Esophagus (tissue), 2 donors: ENCODE results near the gene HBEGF. TPM values are rescaled to one million over a fixed set of nuclear protein-coding genes. Genes with fewer than 3 reads are reported as not detected.
A peak's percentile ranks its signal among the peaks of the same experiment; 100 is the strongest.

Experiments
- H3K27ac ChIP-seq, 2 donors: one replicate each; pipeline ENCODE4 v1.5.1; 2013; ENCODE audit warnings: low read depth in 2 of 2, mild to moderate bottlenecking in 2 of 2, inconsistent platforms in 1 of 2, low read length in 1 of 2, moderate library complexity in 1 of 2
- H3K27me3 ChIP-seq, 2 donors: one replicate each; pipeline ENCODE4 v1.6.1; 2013; ENCODE audit warnings: low read length in 2 of 2, control low read depth in 1 of 2, mild to moderate bottlenecking in 1 of 2; ENCODE audit not compliant: insufficient read depth in 2 of 2, control insufficient read depth in 1 of 2
- H3K36me3 ChIP-seq, 2 donors: one replicate each; pipeline ENCODE4 v1.6.1; 2013; ENCODE audit warnings: low read length in 1 of 2; ENCODE audit not compliant: control insufficient read depth in 2 of 2, insufficient read depth in 2 of 2
- H3K4me1 ChIP-seq, 2 donors: one replicate each; pipeline ENCODE4 v1.6.1; 2013; ENCODE audit warnings: low read length in 1 of 2; ENCODE audit not compliant: control insufficient read depth in 2 of 2, insufficient read depth in 2 of 2
- H3K4me3 ChIP-seq, 2 donors: one replicate each; pipeline ENCODE4 v1.5.1; 2013; ENCODE audit warnings: low read length in 2 of 2, mild to moderate bottlenecking in 2 of 2, low read depth in 1 of 2, moderate library complexity in 1 of 2
- H3K9me3 ChIP-seq, 2 donors: one replicate each; pipeline ENCODE4 v1.6.1; 2013; ENCODE audit warnings: mild to moderate bottlenecking in 2 of 2, low read depth in 1 of 2, low read length in 1 of 2, moderate library complexity in 1 of 2; ENCODE audit not compliant: control insufficient read depth in 2 of 2, insufficient read depth in 1 of 2
- WGBS, 2 donors: extraction: QIAGEN DNeasy Blood & Tissue Kit; methylation state at CpG; one replicate each; pipeline ENCODE4 v1.1.7; 2013; 5-methylcytosine and 5-hydroxymethylcytosine counted together
- polyA plus RNA-seq, 2 donors: library from polyadenylated mRNA; stranded (reverse); fragments of 200-250 nt; gene quantifications; one replicate each; pipeline ENCODE4 v1.2.3, GENCODE V29; 2013
- donor health status: healthy with polysubstance abuse.
- donor health status: Bipolar disorder and iron deficiency.

The HBEGF gene
- polyA plus RNA-seq, 2 donors: 9.3 to 23.5 TPM

- no peak overlapping the region for H3K27ac ChIP-seq
- H3K4me1 ChIP-seq: peaks cover 3 to 13% of the 10 kb centered on the region in 2 donors
- WGBS, 2 donors: 55 to 57% methylated on average over 2 of the region's 2 CpGs
- H3K9me3 ChIP-seq: no peaks in the 10 kb centered on the region
- H3K36me3 ChIP-seq: peaks cover 0 to 4% of the 10 kb centered on the region in 2 donors
- H3K4me3 ChIP-seq: no peak overlapping the region
- H3K27me3 ChIP-seq: no peaks in the 10 kb centered on the region
Measured at GRCh38 chr5:140327589-140327988, 18.8 kb downstream of the HBEGF start.

GRCh38 chr5:140325486-140325885, 20.9 kb downstream of the HBEGF start:
- Histone ChIP-seq H3K4me1 (peaks cover 3 to 13% of the 10 kb centered on the region in 2 donors), H3K4me3 (no peak overlapping the region), H3K27ac (no peak overlapping the region), H3K27me3 (no peaks in the 10 kb centered on the region), H3K9me3 (no peaks in the 10 kb centered on the region), H3K36me3 (no peaks in the 10 kb centered on the region)
- WGBS, 2 donors: 90 to 93% methylated on average over 3 of the region's 3 CpGs

GRCh38 chr5:140324617-140325241, 21.7 kb downstream of the HBEGF start:
- Histone ChIP-seq H3K27me3 (no peaks in the 10 kb centered on the region), H3K36me3 (no peaks in the 10 kb centered on the region), H3K4me1 (peaks cover 3 to 13% of the 10 kb centered on the region in 2 donors), H3K4me3 (no peak overlapping the region), H3K9me3 (no peaks in the 10 kb centered on the region), H3K27ac (no peak overlapping the region)
- 27 to 34% methylated on average over 1 of the region's 1 CpG for WGBS, 2 donors

DNA sequence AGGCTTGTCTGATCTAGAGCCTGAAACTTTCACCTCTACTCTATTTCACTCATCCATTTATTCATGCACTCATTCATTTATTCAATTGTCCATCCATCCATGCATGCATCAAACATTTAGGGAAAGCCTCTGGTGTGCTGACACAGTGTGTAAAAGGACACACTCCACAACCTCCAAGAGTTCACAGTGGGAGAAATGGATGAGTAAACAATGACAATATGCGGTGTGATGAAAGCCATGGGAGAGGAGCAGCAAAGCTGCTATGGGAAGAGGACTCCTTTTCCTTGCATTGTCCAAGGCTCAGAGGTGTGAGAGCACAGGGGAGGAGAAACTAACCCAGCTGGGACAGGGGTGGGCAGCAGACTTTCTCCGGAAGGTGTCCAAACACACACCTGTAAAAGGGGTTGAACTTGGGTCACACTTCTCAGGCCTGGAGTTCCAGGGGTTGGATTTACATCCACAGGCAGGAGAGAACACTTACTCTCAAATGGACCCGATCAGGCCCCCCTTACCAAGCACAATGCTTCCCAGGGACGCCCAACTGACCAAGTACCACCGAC, 22.3 kb downstream of the HBEGF start:
- H3K27me3 ChIP-seq: no peaks in the 10 kb centered on the region
- WGBS, 2 donors: 61 to 75% methylated on average over 5 of the region's 5 CpGs

DNA sequence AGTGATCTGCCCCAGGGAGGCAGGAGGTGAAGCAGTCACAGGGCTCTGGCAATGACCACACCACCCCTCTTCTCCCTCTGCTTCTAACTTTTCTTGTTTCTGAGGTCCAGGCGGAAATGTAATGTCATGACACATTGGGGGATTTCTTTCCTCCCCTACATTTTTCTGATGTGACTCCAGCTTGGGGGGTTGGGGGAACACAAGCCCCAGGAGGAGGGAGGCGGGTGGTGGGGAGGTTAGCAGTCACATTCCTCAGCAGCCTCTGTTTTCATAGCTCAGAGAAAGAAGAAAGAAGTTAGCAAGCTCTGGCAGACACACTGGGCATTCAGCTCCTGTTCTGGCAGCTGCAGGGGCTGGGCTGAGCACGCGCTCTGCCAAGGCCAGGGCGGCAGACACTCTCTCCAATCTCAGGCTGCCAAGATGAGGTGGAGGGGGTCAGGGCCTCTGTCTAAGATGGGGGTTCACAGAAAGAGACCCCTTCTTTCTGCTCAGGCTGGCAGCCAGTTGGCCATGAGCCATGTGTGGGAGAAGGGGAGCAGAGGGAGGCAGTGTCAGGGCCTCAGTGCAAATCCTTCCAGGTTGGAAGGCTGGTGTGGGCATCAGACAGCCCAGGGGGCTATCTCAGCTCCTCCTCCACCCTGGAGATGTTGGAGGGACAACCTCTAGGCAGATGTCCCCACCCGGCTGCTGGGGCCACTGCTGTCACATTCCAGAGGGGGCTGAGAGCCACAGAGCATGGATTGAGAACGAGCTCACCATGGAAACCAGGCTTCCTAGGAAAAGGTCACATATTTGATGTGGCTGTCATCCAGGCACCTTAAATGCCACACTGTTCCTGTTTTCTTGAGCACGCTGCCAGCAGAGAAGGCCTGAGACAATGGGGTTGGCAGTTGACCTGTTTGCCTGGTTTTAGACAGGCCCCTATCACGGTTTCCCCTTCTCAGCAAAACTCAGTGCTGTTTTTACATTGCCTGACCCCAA, 23.4 kb downstream of the HBEGF start:
- H3K36me3 ChIP-seq: no peaks in the 10 kb centered on the region
- H3K27ac ChIP-seq: peak overlapping the region; percentile 60 to 69
- no peak overlapping the region for H3K4me3 ChIP-seq
- WGBS, 2 donors: 25 to 30% methylated on average over 9 of the region's 9 CpGs
- no peaks in the 10 kb centered on the region for H3K9me3 ChIP-seq
- no peaks in the 10 kb centered on the region for H3K27me3 ChIP-seq
- H3K4me1 ChIP-seq: peaks cover 3 to 16% of the 10 kb centered on the region in 2 donors

More for the DNA sequence above, 22.3 kb downstream of the HBEGF start:
- no peaks in the 10 kb centered on the region for H3K36me3 ChIP-seq
- H3K9me3 ChIP-seq: no peaks in the 10 kb centered on the region
- H3K4me1 ChIP-seq: peaks cover 3 to 13% of the 10 kb centered on the region in 2 donors
- H3K27ac ChIP-seq: peak overlapping the region; percentile 25 to 54
- H3K4me3 ChIP-seq: no peak overlapping the region

DNA sequence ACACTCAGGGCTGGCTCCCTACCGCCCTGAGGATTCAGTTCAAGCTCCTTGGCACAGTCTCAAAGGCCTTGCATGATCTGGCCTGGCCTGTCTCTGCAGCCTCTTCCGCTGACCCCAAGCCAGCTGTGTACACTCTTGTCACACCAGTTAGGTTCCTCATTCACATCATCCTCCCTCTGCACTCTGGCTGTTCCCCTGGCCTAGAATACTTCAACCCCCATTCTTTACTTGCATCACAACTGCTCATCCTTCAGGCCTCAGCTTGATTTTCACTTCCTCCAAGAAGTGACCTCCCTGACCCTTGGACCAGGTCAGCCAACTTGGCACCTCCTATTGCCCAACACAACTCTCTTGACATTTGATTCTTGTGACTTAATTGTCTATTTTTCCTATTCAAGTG, 24.6 kb downstream of the HBEGF start:
- no peak overlapping the region for H3K4me3 ChIP-seq
- H3K36me3 ChIP-seq: no peaks in the 10 kb centered on the region
- H3K4me1 ChIP-seq: peaks cover 3 to 16% of the 10 kb centered on the region in 2 donors
- no peak overlapping the region for H3K27ac ChIP-seq
- no peaks in the 10 kb centered on the region for H3K27me3 ChIP-seq
- 49 to 56% methylated on average over 2 of the region's 2 CpGs for WGBS, 2 donors
- H3K9me3 ChIP-seq: no peaks in the 10 kb centered on the region

DNA sequence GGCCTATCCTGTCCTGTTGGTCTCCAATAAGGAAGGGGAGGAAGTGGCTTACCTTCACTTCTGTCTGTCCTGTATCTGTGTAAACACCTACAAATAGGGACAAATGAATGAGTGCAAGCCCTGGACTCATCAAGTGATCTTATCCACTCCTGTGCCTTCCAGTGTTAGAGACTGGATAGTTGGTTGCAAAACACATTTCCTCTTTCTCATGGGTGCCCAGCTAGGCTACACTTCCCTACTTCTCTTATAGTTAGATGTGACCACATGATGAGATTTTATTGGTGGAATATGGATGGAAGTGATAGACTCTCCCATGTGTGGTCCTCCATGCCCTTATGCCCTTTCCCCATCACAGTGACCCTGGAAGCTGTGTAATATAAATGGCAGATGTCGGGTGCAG, 26.6 kb downstream of the HBEGF start:
- Histone ChIP-seq H3K27me3 (no peaks in the 10 kb centered on the region), H3K4me3 (no peak overlapping the region), H3K4me1 (peaks cover 3 to 16% of the 10 kb centered on the region in 2 donors), H3K27ac (no peak overlapping the region), H3K9me3 (no peaks in the 10 kb centered on the region), H3K36me3 (no peaks in the 10 kb centered on the region)
- 97 to 100% methylated on average over 1 of the region's 1 CpG for WGBS, 2 donors

GRCh38 chr5:140318792-140319191, 27.6 kb downstream of the HBEGF start:
- Histone ChIP-seq H3K27ac (no peak overlapping the region), H3K27me3 (no peaks in the 10 kb centered on the region), H3K9me3 (no peaks in the 10 kb centered on the region), H3K4me3 (no peak overlapping the region), H3K36me3 (no peaks in the 10 kb centered on the region), H3K4me1 (peaks cover 0 to 12% of the 10 kb centered on the region in 2 donors)
- 58 to 75% methylated on average over 4 of the region's 4 CpGs for WGBS, 2 donors

GRCh38 chr5:140317859-140318258, 28.5 kb downstream of the HBEGF start:
- 65 to 66% methylated on average over 5 of the region's 5 CpGs for WGBS, 2 donors
- Histone ChIP-seq H3K9me3 (no peaks in the 10 kb centered on the region), H3K36me3 (no peaks in the 10 kb centered on the region), H3K27me3 (no peaks in the 10 kb centered on the region), H3K4me1 (peaks cover 0 to 4% of the 10 kb centered on the region in 2 donors), H3K27ac (no peak overlapping the region), H3K4me3 (no peak overlapping the region)
